BE2C (cell line): ENCODE results near the gene UBE2E3.
A peak's percentile ranks its signal among the peaks of the same experiment; 100 is the strongest.

ENCODE experiments used
- DNase-seq: peaks from one replicate; pipeline ENCODE4 v3.0.0-alpha.2; 2020
- H3K27me3 ChIP-seq: fragments of 250-450 bp; sonication (Bioruptor Pico); 2 replicates; pipeline ENCODE4 v1.5.1; 2020; ENCODE audit warnings: mild to moderate bottlenecking
- H3K36me3 ChIP-seq: fragments of 250-450 bp; sonication (Bioruptor Pico); 2 replicates; pipeline ENCODE4 v1.5.1; 2020; ENCODE audit warnings: mild to moderate bottlenecking
- H3K4me1 ChIP-seq: fragments of 250-450 bp; sonication (Bioruptor Pico); 2 replicates; pipeline ENCODE4 v1.5.1; 2020
- H3K4me3 ChIP-seq: 2 replicates; pipeline ENCODE4 v1.5.1; 2011; ENCODE audit warnings: low read depth, low read length
- H3K9me3 ChIP-seq: fragments of 250-450 bp; sonication (Bioruptor Pico); 2 replicates; pipeline ENCODE4 v1.5.1; 2020
- CTCF ChIP-seq: IDR thresholded peaks from 2 replicates; pipeline ENCODE4 v1.5.1; 2012; ENCODE audit warnings: mild to moderate bottlenecking, low read depth, low read length

The UBE2E3 gene

GRCh38 chr2:180969124-180969523 is 11.3 kb upstream of the UBE2E3 start:
- H3K4me3 ChIP-seq, result no peak overlapping the region
- no peak for DNase-seq
- no peak for TF ChIP-seq CTCF
- no peaks in the 10 kb centered on the region for H3K27me3 ChIP-seq
- no peaks in the 10 kb centered on the region for H3K4me1 ChIP-seq
- H3K9me3 ChIP-seq, result no peaks in the 10 kb centered on the region
- no peaks in the 10 kb centered on the region for H3K36me3 ChIP-seq

- H3K4me3 ChIP-seq, result no peak overlapping the region
- H3K4me1 ChIP-seq, result no peaks in the 10 kb centered on the region
- DNase-seq, result no peak
- TF ChIP-seq CTCF, result no peak
- no peaks in the 10 kb centered on the region for H3K9me3 ChIP-seq
- H3K27me3 ChIP-seq, result no peaks in the 10 kb centered on the region
- H3K36me3 ChIP-seq, result no peaks in the 10 kb centered on the region
Observed at GRCh38 chr2:180970016-180970415, 10.4 kb upstream of the UBE2E3 start.

- no peak for DNase-seq
- Histone ChIP-seq H3K36me3 (no peaks in the 10 kb centered on the region), H3K4me1 (no peaks in the 10 kb centered on the region), H3K27me3 (no peaks in the 10 kb centered on the region), H3K9me3 (no peaks in the 10 kb centered on the region), H3K4me3 (no peak overlapping the region)
- TF ChIP-seq CTCF, result no peak
Observed at GRCh38 chr2:180971811-180972210, 8.6 kb upstream of the UBE2E3 start.

DNA sequence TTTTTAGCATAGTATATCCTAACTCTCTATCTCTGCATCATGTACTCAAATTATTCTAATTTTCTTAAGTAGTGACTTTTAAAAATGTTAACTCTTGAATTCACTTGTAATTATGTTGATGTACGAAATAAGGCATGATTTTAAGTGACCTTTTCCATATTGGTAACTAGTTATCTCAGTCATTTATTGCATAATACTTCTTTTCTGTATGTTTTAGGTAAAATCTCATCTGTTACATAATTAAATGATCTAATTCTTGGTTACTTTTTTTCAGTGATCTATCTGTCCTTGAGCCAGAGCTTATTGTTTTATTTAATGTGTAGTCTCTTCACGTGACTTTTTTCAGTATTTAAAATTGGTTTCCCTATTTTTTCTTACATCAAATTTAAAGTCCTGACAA is 4.8 kb upstream of the UBE2E3 start:
- Histone ChIP-seq H3K9me3 (no peaks in the 10 kb centered on the region), H3K4me3 (no peak overlapping the region), H3K27me3 (no peaks in the 10 kb centered on the region), H3K4me1 (no peaks in the 10 kb centered on the region), H3K36me3 (no peaks in the 10 kb centered on the region)
- no peak for TF ChIP-seq CTCF
- no peak for DNase-seq

GRCh38 chr2:180978903-180979748 is 1.3 kb upstream of the UBE2E3 start:
- DNase-seq, result no peak
- H3K36me3 ChIP-seq, result no peaks in the 10 kb centered on the region
- no peaks in the 10 kb centered on the region for H3K27me3 ChIP-seq
- H3K4me3 ChIP-seq, result no peak overlapping the region
- H3K4me1 ChIP-seq, result no peaks in the 10 kb centered on the region
- H3K9me3 ChIP-seq, result no peaks in the 10 kb centered on the region
- no peak for TF ChIP-seq CTCF

DNA sequence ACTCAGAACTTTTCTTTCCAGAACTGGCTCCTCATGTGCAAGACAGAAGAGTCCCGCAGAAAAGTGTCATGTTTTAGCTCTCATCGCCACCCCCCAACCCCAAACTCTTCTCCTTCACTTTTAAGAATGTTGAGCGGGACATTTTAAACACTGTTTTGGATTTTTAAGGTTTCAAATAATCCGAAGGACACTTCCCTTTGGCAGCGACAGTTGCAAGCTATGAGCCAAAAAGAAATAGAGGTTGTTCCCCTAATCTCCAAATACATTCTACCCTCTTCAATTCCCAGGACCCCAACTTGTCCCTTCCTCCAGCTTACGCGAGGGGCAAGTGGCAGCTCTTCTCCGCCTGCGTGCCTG is 678 bp upstream of the UBE2E3 start:
- H3K27me3 ChIP-seq, result no peaks in the 10 kb centered on the region
- peak overlapping the region; percentile 49 for H3K4me3 ChIP-seq
- TF ChIP-seq CTCF, result no peak
- no peaks in the 10 kb centered on the region for H3K4me1 ChIP-seq
- H3K36me3 ChIP-seq, result no peaks in the 10 kb centered on the region
- no peak for DNase-seq
- H3K9me3 ChIP-seq, result no peaks in the 10 kb centered on the region
